ENCODE measurements around the gene AOPEP. TPM values are rescaled to one million over a fixed set of nuclear protein-coding genes. Genes with fewer than 3 reads are reported as not detected.

AOPEP gene
- total and polyA plus RNA-seq, 2 donors (not counting 1 experiment from before 2014, with no cell fraction given), result 66.1 to 94.1 TPM

DNA sequence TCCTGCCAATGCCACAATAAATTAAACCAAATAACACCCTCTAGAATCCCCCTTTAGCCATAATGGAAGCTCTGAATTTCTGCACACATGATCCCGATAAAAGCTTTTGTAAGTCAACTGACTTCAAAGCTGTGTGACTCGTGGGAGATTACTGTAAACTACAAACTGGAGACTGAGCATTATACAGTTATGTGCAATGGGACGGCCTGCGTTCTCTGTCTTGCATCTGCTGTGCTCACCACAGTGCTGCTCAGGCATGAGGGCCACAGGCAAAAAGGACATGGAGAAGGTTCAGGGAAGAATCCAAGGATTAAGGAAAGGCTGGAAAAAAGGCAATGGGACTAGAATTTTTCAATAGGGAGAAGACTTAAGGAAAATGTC is 406.8 kb downstream of the AOPEP start:
- no peak overlapping the region for H3K4me2 ChIP-seq (ENCODE audit: extremely low read depth, insufficient read depth, low read length)
- no peaks in the 10 kb centered on the region for H3K79me2 ChIP-seq (ENCODE audit: control insufficient read depth, insufficient read depth, low read length)
- no peak overlapping the region for H2AFZ ChIP-seq (ENCODE audit: low read length)
- no peaks in the 10 kb centered on the region for H3K4me1 ChIP-seq (ENCODE audit: control insufficient read depth, extremely low read depth, insufficient read depth, low read length)
- TF ChIP-seq, protein P1, sequence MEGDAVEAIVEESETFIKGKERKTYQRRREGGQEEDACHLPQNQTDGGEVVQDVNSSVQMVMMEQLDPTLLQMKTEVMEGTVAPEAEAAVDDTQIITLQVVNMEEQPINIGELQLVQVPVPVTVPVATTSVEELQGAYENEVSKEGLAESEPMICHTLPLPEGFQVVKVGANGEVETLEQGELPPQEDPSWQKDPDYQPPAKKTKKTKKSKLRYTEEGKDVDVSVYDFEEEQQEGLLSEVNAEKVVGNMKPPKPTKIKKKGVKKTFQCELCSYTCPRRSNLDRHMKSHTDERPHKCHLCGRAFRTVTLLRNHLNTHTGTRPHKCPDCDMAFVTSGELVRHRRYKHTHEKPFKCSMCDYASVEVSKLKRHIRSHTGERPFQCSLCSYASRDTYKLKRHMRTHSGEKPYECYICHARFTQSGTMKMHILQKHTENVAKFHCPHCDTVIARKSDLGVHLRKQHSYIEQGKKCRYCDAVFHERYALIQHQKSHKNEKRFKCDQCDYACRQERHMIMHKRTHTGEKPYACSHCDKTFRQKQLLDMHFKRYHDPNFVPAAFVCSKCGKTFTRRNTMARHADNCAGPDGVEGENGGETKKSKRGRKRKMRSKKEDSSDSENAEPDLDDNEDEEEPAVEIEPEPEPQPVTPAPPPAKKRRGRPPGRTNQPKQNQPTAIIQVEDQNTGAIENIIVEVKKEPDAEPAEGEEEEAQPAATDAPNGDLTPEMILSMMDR (conservative IDR thresholded peaks at IDR 0.05 in 1 of 2, IDR thresholded peaks at IDR 0.05 in 1 of 2; ENCODE audit: low read depth in 1 of 2, low read length in 2 of 2), result no peak
- TF ChIP-seq EZH2 (IDR thresholded peaks at IDR 0.05; ENCODE audit: low read length, missing control alignments), result no peak
- no peaks in the 10 kb centered on the region for H4K20me1 ChIP-seq (ENCODE audit: control insufficient read depth, extremely low read depth, insufficient read depth, low read length)
- DNase-seq (ENCODE audit: low read depth in 2 of 2), result no peak
- no peaks in the 10 kb centered on the region for H3K9me3 ChIP-seq (ENCODE audit: control insufficient read depth, insufficient read depth, low read depth, low read length)
- no peaks in the 10 kb centered on the region for H3K36me3 ChIP-seq (ENCODE audit: control insufficient read depth, insufficient read depth, low read length)
- no peaks in the 10 kb centered on the region for H3K27me3 ChIP-seq (ENCODE audit: control insufficient read depth, insufficient read depth, low read length)
- H3K9ac ChIP-seq (ENCODE audit: insufficient read depth, low read length), result no peak overlapping the region
- H3K27ac ChIP-seq (ENCODE audit: insufficient read depth, low read length), result no peak overlapping the region
- H3K4me3 ChIP-seq (replicated peaks in 1 of 4; ENCODE audit: control extremely low read depth in 1 of 4, insufficient read depth in 1 of 4, low read depth in 3 of 4, low read length in 4 of 4), result no peak overlapping the region

DNA sequence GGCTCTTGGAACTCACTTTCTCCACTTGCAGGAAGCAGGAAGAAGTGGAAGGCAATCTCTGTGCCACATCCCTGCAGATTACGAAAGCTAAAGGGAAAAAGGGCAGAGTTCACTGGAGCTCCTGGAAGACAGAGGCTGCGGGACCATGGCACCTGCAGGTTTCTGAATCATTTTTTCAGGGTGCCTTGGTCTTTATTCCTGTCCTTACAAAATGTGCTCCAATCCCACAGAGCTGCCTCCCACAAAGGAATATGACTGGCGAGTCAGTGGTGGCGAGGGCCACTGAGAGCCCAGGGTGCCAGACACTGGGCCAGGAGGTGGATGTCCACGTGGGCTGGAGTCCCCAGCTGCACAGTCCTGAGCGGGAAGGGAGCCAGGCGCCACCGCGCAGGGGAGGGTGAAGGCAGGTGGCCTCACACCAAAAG is 408.0 kb downstream of the AOPEP start:
- H3K9me3 ChIP-seq (ENCODE audit: control insufficient read depth, insufficient read depth, low read depth, low read length), result no peaks in the 10 kb centered on the region
- H3K36me3 ChIP-seq (ENCODE audit: control insufficient read depth, insufficient read depth, low read length), result no peaks in the 10 kb centered on the region
- H3K27ac ChIP-seq (ENCODE audit: insufficient read depth, low read length), result no peak overlapping the region
- no peaks in the 10 kb centered on the region for H4K20me1 ChIP-seq (ENCODE audit: control insufficient read depth, extremely low read depth, insufficient read depth, low read length)
- no peaks in the 10 kb centered on the region for H3K4me1 ChIP-seq (ENCODE audit: control insufficient read depth, extremely low read depth, insufficient read depth, low read length)
- no peaks in the 10 kb centered on the region for H3K79me2 ChIP-seq (ENCODE audit: control insufficient read depth, insufficient read depth, low read length)
- no peak overlapping the region for H2AFZ ChIP-seq (ENCODE audit: low read length)
- H3K4me2 ChIP-seq (ENCODE audit: extremely low read depth, insufficient read depth, low read length), result no peak overlapping the region
- DNase-seq (ENCODE audit: low read depth in 2 of 2), result no peak
- no peak overlapping the region for H3K4me3 ChIP-seq (replicated peaks in 1 of 4; ENCODE audit: control extremely low read depth in 1 of 4, insufficient read depth in 1 of 4, low read depth in 3 of 4, low read length in 4 of 4)
- TF ChIP-seq, protein P1 (conservative IDR thresholded peaks at IDR 0.05 in 1 of 2, IDR thresholded peaks at IDR 0.05 in 1 of 2; ENCODE audit: low read depth in 1 of 2, low read length in 2 of 2), result no peak
- TF ChIP-seq EZH2 (IDR thresholded peaks at IDR 0.05; ENCODE audit: low read length, missing control alignments), result no peak
- no peaks in the 10 kb centered on the region for H3K27me3 ChIP-seq (ENCODE audit: control insufficient read depth, insufficient read depth, low read length)
- no peak overlapping the region for H3K9ac ChIP-seq (ENCODE audit: insufficient read depth, low read length)

DNA sequence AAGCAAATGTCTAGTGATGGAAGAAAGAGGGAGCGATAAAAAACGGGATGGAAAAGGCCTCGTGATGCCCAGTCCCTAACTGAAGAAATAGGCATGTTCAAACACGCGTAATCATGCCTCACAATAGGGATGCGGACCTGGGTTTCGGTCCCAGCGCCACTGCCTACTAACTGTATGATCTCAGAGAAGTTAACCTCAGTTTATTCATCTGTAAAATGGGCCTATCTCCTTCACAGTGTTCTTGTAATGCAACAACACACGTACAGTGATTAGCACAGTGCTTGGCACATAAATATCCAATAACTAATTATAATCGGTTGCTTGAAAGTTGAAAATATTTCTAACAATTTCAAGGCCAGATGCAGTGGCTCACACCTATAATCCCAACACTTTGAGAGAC is 409.3 kb downstream of the AOPEP start:
- H3K4me2 ChIP-seq (ENCODE audit: extremely low read depth, insufficient read depth, low read length), result no peak overlapping the region
- no peaks in the 10 kb centered on the region for H3K4me1 ChIP-seq (ENCODE audit: control insufficient read depth, extremely low read depth, insufficient read depth, low read length)
- no peaks in the 10 kb centered on the region for H3K27me3 ChIP-seq (ENCODE audit: control insufficient read depth, insufficient read depth, low read length)
- H3K27ac ChIP-seq (ENCODE audit: insufficient read depth, low read length), result no peak overlapping the region
- H4K20me1 ChIP-seq (ENCODE audit: control insufficient read depth, extremely low read depth, insufficient read depth, low read length), result no peaks in the 10 kb centered on the region
- H3K9me3 ChIP-seq (ENCODE audit: control insufficient read depth, insufficient read depth, low read depth, low read length), result no peaks in the 10 kb centered on the region
- no peak overlapping the region for H3K9ac ChIP-seq (ENCODE audit: insufficient read depth, low read length)
- DNase-seq (ENCODE audit: low read depth in 2 of 2), result no peak
- no peak overlapping the region for H3K4me3 ChIP-seq (replicated peaks in 1 of 4; ENCODE audit: control extremely low read depth in 1 of 4, insufficient read depth in 1 of 4, low read depth in 3 of 4, low read length in 4 of 4)
- H3K79me2 ChIP-seq (ENCODE audit: control insufficient read depth, insufficient read depth, low read length), result no peaks in the 10 kb centered on the region
- no peak overlapping the region for H2AFZ ChIP-seq (ENCODE audit: low read length)
- H3K36me3 ChIP-seq (ENCODE audit: control insufficient read depth, insufficient read depth, low read length), result no peaks in the 10 kb centered on the region
- TF ChIP-seq EZH2 (IDR thresholded peaks at IDR 0.05; ENCODE audit: low read length, missing control alignments), result no peak
- TF ChIP-seq, protein P1 (conservative IDR thresholded peaks at IDR 0.05 in 1 of 2, IDR thresholded peaks at IDR 0.05 in 1 of 2; ENCODE audit: low read depth in 1 of 2, low read length in 2 of 2), result no peak

Other genes with a start within 250 kb of the AOPEP start
- gene PCAT7, start 171.6 kb upstream of the AOPEP start, total RNA-seq, result under 0.01 TPM in 2 replicates
- 0.01 TPM in 2 replicates for gene PCAT7, start 171.6 kb upstream of the AOPEP start, polyA plus RNA-seq
- gene FBP2, start 132.9 kb upstream of the AOPEP start, total RNA-seq, result not detected in 2 replicates
- gene FBP2, start 132.9 kb upstream of the AOPEP start, polyA plus RNA-seq, result not detected in 2 replicates
- gene FBP1, start 87.2 kb upstream of the AOPEP start, total RNA-seq, result not detected in 2 replicates
- not detected in 2 replicates for gene FBP1, start 87.2 kb upstream of the AOPEP start, polyA plus RNA-seq